Activated B cell treated with CpG ODN at 0.5 μM for 24 hours (primary cell): ENCODE data around the gene MAP4K2. TPM values are rescaled to one million over a fixed set of nuclear protein-coding genes. Genes with fewer than 3 reads are reported as not detected.

Experiments
- ATAC-seq: fragments of 200-7000 bp; cut with Tn5 transposase; one replicate; pipeline ENCODE4 v1.10.0; 2021; ENCODE audit warnings: low read depth, mild to moderate bottlenecking, moderate library complexity
- CTCF ChIA-PET: fragments of 350-600 bp; sonication (Branson Sonifier 250); formaldehyde crosslinking; loops from one replicate; lab custom pipeline; 2021; ENCODE audit warnings: antibody characterized with exemption; lab: Charles Lee
- POLR2A ChIA-PET: fragments of 350-600 bp; sonication (Branson Sonifier 250); formaldehyde crosslinking; loops from one replicate; lab custom pipeline; 2021; ENCODE audit warnings: antibody characterized with exemption; lab: Charles Lee
- DNase-seq: peaks from one replicate; pipeline ENCODE4 v3.0.0; 2022
- H3K27ac Mint-ChIP-seq: one replicate; pipeline ENCODE4 v1.8.0; 2020; ENCODE audit warnings: mixed read lengths
- H3K27me3 Mint-ChIP-seq: one replicate; pipeline ENCODE4 v1.8.0; 2021; ENCODE audit warnings: mixed read lengths
- H3K36me3 Mint-ChIP-seq: one replicate; pipeline ENCODE4 v1.8.0; 2021; ENCODE audit warnings: low read depth, mixed read lengths
- H3K4me1 Mint-ChIP-seq: one replicate; pipeline ENCODE4 v1.8.0; 2021; ENCODE audit warnings: mixed read lengths
- H3K4me3 Mint-ChIP-seq: one replicate; pipeline ENCODE4 v1.8.0; 2020; ENCODE audit warnings: mild to moderate bottlenecking, mixed read lengths
- H3K9me3 Mint-ChIP-seq: one replicate; pipeline ENCODE4 v1.8.0; 2020; ENCODE audit warnings: mixed read lengths
- CTCF ChIP-seq: fragments of 200-600 bp; IDR thresholded peaks from one replicate; pipeline ENCODE4 v1.8.0; 2022; ENCODE audit warnings: antibody characterized with exemption, mild to moderate bottlenecking
- intact Hi-C: fragments of 100-400 bp; cut with micrococcal nuclease; formaldehyde crosslinking; loops from one replicate; pipeline ENCODE4 v1.15.1; 2024
- total RNA-seq: library from RNA; stranded (reverse); gene quantifications from 2 replicates; pipeline ENCODE4 v1.2.3, GENCODE V29; 2022

Gene MAP4K2
- total RNA-seq, 1 donor from 2014 or later: 73.6 TPM

GRCh38 chr11:64842366-64842759 is 39.3 kb upstream of the MAP4K2 start:
- Mint-ChIP-seq H3K36me3 (peaks cover 7% of the 10 kb centered on the region), H3K4me3 (no peak overlapping the region), H3K27ac (no peak overlapping the region), H3K27me3 (no peaks in the 10 kb centered on the region), H3K4me1 (peaks cover 19% of the 10 kb centered on the region), H3K9me3 (no peaks in the 10 kb centered on the region)
- DNase-seq (no peak), ATAC-seq (no peak)
- no peak for TF ChIP-seq CTCF
- intact Hi-C loops: loop anchor here (10.0 kb wide), 2 partner anchors 342 to 422 kb away; partner anchors contain the start of genes CAPN1 and POLA2
- ChIA-PET POLR2A (no interaction called here), CTCF (interaction anchor here (7.8 kb wide), 1 partner anchor 49 kb away, joined by 310 read pairs; no protein-coding TSS in a partner anchor)

GRCh38 chr11:64841592-64842365 is 38.8 kb upstream of the MAP4K2 start:
- Mint-ChIP-seq H3K27ac (no peak overlapping the region), H3K4me3 (no peak overlapping the region), H3K9me3 (no peaks in the 10 kb centered on the region), H3K27me3 (no peaks in the 10 kb centered on the region), H3K36me3 (peaks cover 7% of the 10 kb centered on the region), H3K4me1 (peaks cover 13% of the 10 kb centered on the region)
- DNase-seq (no peak), ATAC-seq (no peak)
- ChIA-PET POLR2A (no interaction called here), CTCF (interaction anchor here (7.8 kb wide), 1 partner anchor 49 kb away, joined by 310 read pairs; no protein-coding TSS in a partner anchor)
- intact Hi-C loops: loop anchor here (10.0 kb wide), 2 partner anchors 343 to 423 kb away; partner anchors contain the start of genes CAPN1 and POLA2
- no peak for TF ChIP-seq CTCF

DNA sequence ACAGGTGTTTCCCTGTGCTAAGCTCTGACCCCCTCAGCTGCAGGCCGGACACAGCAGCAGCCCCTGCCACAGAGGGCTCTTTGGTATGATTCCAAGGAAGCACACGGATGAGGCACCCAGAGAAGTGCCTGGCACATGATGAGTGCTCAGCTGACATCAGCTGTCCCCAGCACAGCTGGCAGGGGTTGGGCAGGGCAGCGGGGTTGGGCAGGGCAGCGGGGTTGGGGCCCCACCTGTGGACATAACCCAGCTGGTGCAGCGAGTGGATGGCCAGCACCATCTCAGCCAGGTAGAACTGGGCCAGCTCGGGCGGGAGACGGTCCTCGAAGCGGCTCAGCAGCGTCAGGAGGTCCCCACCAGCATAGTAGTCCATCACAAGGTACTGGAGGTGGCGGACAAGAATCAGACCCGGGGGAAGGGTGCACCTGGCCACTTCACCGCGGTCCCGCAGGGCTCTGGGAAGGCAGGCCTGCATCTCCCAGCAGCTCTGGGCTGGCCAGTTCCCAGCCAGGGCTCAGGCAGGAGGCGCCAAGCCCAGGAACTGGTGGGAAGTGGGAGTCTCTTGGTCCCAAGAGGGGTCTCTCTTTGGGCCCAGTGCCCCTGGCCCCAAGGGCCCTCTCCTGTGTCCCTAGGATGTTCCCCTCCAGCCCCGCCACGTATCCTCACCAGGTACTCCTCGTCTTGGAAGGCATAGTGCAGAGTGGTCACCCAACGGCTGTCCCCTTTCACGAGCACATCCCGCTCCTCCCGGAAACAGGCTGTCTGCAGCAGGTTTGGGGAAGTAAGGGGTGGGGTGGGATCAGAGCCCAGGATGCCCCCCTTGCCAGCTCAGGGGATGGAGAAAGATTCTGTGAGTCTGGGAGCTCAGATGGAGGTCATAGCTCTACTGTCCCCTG is 37.1 kb upstream of the MAP4K2 start:
- DNase-seq: no peak
- intact Hi-C loops: loop anchor here (10.0 kb wide), 2 partner anchors 345 to 425 kb away; partner anchors contain the start of genes CAPN1 and POLA2
- peaks cover 7% of the 10 kb centered on the region for H3K36me3 Mint-ChIP-seq
- H3K4me3 Mint-ChIP-seq: no peak overlapping the region
- ATAC-seq: no peak
- H3K4me1 Mint-ChIP-seq: peaks cover 11% of the 10 kb centered on the region
- H3K9me3 Mint-ChIP-seq: no peaks in the 10 kb centered on the region
- TF ChIP-seq CTCF: no peak
- ChIA-PET CTCF (no interaction called here), POLR2A (interaction anchor here (0.7 kb wide), 1 partner anchor 78 kb away, joined by 3 read pairs; no protein-coding TSS in a partner anchor)
- H3K27ac Mint-ChIP-seq: no peak overlapping the region
- H3K27me3 Mint-ChIP-seq: no peaks in the 10 kb centered on the region

GRCh38 chr11:64839335-64839734 is 36.3 kb upstream of the MAP4K2 start:
- ChIA-PET POLR2A (no interaction called here), CTCF (no interaction called here)
- peaks cover 7% of the 10 kb centered on the region for H3K36me3 Mint-ChIP-seq
- peaks cover 8% of the 10 kb centered on the region for H3K4me1 Mint-ChIP-seq
- intact Hi-C loops: no loop called here
- ATAC-seq: no peak
- no peak overlapping the region for H3K27ac Mint-ChIP-seq
- TF ChIP-seq CTCF: no peak
- no peak overlapping the region for H3K4me3 Mint-ChIP-seq
- no peak for DNase-seq
- no peaks in the 10 kb centered on the region for H3K9me3 Mint-ChIP-seq
- no peaks in the 10 kb centered on the region for H3K27me3 Mint-ChIP-seq
